IMR-90 (cell line): ENCODE measurements around the gene BTG4.

Source experiments
- BHLHE40 ChIP-seq: fragments of 150-350 bp; IDR thresholded peaks from 2 replicates; pipeline ENCODE4 v1.6.1; 2016; ENCODE audit warnings: mild to moderate bottlenecking, low read depth, low read length
- CEBPB ChIP-seq: IDR thresholded peaks from 2 replicates; pipeline ENCODE4 v1.6.1; 2012; ENCODE audit warnings: low read depth, low read length, improper control_type of control experiment
- CHD1 ChIP-seq: IDR thresholded peaks from 2 replicates; pipeline ENCODE4 v1.6.1; 2012; ENCODE audit warnings: low read depth, low read length, improper control_type of control experiment
- MAFK ChIP-seq: IDR thresholded peaks from 2 replicates; pipeline ENCODE4 v1.6.1; 2012; ENCODE audit warnings: low read depth, low read length, improper control_type of control experiment
- MXI1 ChIP-seq: IDR thresholded peaks from 2 replicates; pipeline ENCODE4 v1.6.1; 2012; ENCODE audit warnings: low read depth, mild to moderate bottlenecking, low read length, moderate library complexity, borderline replicate concordance
- NFE2L2 ChIP-seq: fragments of 150-350 bp; IDR thresholded peaks from 2 replicates; pipeline ENCODE4 v1.6.1; 2016; ENCODE audit warnings: low read depth, mild to moderate bottlenecking, low read length
- POLR2A ChIP-seq: IDR thresholded peaks from 2 replicates; pipeline ENCODE4 v1.6.1; 2012; ENCODE audit warnings: mild to moderate bottlenecking, low read depth, low read length
- RAD21 ChIP-seq: IDR thresholded peaks from 2 replicates; pipeline ENCODE4 v1.6.1; 2012; ENCODE audit warnings: low read length, improper control_type of control experiment
- RCOR1 ChIP-seq: IDR thresholded peaks from 2 replicates; pipeline ENCODE4 v1.6.1; 2012; ENCODE audit warnings: mild to moderate bottlenecking, low read length, improper control_type of control experiment; ENCODE audit not compliant: insufficient replicate concordance
- RFX5 ChIP-seq: IDR thresholded peaks from 2 replicates; pipeline ENCODE4 v1.8.0; 2012; ENCODE audit warnings: low read depth, mild to moderate bottlenecking, low read length, moderate library complexity
- TF ChIP-seq, protein P1 (sequence below): conservative IDR thresholded peaks from 2 replicates; pipeline ENCODE4 v1.5.1; 2012; ENCODE audit warnings: mild to moderate bottlenecking, low read depth, low read length, improper control_type of control experiment
- TF ChIP-seq, protein P2 (sequence below): fragments of 150-350 bp; IDR thresholded peaks from 2 replicates; pipeline ENCODE4 v1.6.1; 2016; ENCODE audit warnings: low read depth, mild to moderate bottlenecking, low read length, moderate library complexity, borderline replicate concordance
- TF ChIP-seq, protein P3 (sequence below): fragments of 150-350 bp; IDR thresholded peaks from 2 replicates; pipeline ENCODE4 v1.6.1; 2017; ENCODE audit warnings: mild to moderate bottlenecking, antibody characterized with exemption, low read length, low read depth

DNA sequence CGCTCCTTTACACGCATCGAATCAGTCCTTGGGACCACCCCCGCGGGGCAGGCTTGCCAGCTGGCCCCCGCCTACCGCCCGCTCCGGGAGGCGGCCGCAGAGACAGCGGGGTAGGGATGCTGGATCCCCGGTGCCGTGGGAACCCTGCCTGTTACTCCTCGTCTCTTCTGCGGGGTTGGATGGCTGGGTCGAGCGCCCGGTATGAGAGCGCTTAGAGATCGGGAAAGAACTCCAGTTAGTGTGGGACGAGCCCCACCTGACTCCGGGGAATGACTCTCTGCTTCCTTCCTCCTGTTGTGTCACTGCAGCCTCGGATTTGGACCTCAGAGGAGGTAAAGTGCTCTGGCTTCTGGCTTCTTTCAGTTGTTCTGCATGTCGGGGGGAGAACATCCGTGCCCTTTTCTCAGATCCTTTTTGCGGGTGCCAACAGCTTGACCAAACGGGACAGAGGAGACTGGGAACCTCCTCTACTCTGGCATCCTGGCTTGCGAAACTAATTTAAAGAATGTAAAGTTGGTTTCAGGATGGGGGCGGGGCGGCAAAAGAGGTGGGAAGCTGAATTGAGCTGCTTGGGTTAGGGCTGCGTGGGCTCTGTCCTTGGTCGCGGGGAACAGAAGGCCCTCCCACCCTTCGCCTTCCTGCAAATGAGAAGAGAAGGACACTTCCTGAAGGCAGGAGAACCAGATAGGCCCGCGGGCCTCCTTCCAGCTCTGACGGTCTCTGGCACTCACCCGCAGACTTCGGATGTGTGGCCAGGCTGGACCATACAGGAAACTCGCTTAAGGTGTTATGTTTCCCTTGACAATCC is 29.3 kb upstream of the BTG4 start:
- TF ChIP-seq MAFK (no peak), CHD1 (no peak), POLR2A (peak; percentile 76), RFX5 (no peak), CEBPB (peak; percentile 69), BHLHE40 (no peak), RAD21 (no peak), MXI1 (no peak), RCOR1 (peak; percentile 9), NFE2L2 (no peak)
- TF ChIP-seq, protein P1, sequence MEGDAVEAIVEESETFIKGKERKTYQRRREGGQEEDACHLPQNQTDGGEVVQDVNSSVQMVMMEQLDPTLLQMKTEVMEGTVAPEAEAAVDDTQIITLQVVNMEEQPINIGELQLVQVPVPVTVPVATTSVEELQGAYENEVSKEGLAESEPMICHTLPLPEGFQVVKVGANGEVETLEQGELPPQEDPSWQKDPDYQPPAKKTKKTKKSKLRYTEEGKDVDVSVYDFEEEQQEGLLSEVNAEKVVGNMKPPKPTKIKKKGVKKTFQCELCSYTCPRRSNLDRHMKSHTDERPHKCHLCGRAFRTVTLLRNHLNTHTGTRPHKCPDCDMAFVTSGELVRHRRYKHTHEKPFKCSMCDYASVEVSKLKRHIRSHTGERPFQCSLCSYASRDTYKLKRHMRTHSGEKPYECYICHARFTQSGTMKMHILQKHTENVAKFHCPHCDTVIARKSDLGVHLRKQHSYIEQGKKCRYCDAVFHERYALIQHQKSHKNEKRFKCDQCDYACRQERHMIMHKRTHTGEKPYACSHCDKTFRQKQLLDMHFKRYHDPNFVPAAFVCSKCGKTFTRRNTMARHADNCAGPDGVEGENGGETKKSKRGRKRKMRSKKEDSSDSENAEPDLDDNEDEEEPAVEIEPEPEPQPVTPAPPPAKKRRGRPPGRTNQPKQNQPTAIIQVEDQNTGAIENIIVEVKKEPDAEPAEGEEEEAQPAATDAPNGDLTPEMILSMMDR, result no peak
- TF ChIP-seq, protein P2, sequence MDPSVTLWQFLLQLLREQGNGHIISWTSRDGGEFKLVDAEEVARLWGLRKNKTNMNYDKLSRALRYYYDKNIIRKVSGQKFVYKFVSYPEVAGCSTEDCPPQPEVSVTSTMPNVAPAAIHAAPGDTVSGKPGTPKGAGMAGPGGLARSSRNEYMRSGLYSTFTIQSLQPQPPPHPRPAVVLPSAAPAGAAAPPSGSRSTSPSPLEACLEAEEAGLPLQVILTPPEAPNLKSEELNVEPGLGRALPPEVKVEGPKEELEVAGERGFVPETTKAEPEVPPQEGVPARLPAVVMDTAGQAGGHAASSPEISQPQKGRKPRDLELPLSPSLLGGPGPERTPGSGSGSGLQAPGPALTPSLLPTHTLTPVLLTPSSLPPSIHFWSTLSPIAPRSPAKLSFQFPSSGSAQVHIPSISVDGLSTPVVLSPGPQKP, result no peak
- TF ChIP-seq, protein P3, sequence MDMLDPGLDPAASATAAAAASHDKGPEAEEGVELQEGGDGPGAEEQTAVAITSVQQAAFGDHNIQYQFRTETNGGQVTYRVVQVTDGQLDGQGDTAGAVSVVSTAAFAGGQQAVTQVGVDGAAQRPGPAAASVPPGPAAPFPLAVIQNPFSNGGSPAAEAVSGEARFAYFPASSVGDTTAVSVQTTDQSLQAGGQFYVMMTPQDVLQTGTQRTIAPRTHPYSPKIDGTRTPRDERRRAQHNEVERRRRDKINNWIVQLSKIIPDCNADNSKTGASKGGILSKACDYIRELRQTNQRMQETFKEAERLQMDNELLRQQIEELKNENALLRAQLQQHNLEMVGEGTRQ, result no peak; the same call in 1 of the 2 replicates
